ENCODE data around the gene CAMSAP1.

- TF ChIP-seq CTCF (tag by site-specific recombination; IDR thresholded peaks at IDR 0.05) (no peak), ZNF292 (tag by site-specific recombination; IDR thresholded peaks at IDR 0.05; ENCODE audit: borderline replicate concordance, low read depth) (no peak), MYNN (tag by site-specific recombination; IDR thresholded peaks at IDR 0.05; ENCODE audit: borderline replicate concordance) (no peak)
Measured at GRCh38 chr9:135801070-135801469, 106.3 kb downstream of the CAMSAP1 start.
